Hepatocyte (in vitro differentiated cells): ENCODE measurements around the gene CDK14.

Source experiments
- CTCF ChIP-seq: fragments of 200-600 bp; sonication (generic); IDR thresholded peaks from 2 replicates; pipeline ENCODE4 v1.5.1; 2016; ENCODE audit warnings: antibody characterized with exemption, mild to moderate bottlenecking; ENCODE audit not compliant: poor library complexity
- EZH2phosphoT487 ChIP-seq: fragments of 200-600 bp; sonication (generic); IDR thresholded peaks from one replicate; pipeline ENCODE4 v1.6.1; 2018; ENCODE audit warnings: antibody characterized with exemption, mild to moderate bottlenecking, low read depth, moderate library complexity; ENCODE audit not compliant: unreplicated experiment, severe bottlenecking

DNA sequence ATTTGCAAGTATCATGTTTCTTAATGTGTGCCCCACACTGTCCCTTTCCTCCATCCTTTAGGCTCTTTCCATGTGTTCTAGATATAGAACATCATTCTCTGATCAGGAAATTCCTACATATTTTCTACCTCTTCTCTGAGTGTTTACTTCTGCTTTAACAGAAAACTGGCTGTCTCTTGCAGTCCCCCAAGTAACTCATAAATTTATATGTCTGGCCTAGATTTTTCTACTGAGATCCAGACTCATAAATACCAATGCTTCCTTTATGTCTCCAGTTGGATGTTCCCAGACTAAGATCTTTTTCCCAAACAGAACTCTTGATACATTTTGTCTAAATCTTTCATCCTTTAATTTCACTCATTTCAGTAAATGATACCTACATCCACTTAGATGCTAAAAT, 181.8 kb downstream of the CDK14 start:
- TF ChIP-seq CTCF (no peak), EZH2phosphoT487 (no peak)
